ENCODE measurements around the gene CYP4F8.

CYP4F8 gene

DNA sequence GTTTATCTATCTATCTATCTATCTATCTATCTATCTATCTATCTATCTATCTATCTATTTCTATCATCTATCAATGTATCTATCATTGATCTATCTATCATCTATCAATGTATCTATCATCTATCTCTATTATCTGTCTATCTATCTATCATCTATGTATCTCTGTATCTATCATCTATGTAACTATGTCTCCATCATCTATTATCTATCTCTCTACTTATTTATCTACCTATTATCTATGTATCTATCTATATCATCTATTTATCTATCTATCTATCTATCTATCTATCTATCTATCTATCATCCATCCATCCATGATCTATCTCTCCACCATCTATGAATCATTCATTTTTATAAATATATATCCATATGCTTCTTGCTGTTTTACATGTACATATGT, 41.4 kb downstream of the CYP4F8 start:
- no peak for TF ChIP-seq TCF12 (IDR thresholded peaks at IDR 0.05; ENCODE audit: low read depth)
- TF ChIP-seq CREB1 (IDR thresholded peaks at IDR 0.05; ENCODE audit: low read depth) = no peak
- TF ChIP-seq, protein P1, sequence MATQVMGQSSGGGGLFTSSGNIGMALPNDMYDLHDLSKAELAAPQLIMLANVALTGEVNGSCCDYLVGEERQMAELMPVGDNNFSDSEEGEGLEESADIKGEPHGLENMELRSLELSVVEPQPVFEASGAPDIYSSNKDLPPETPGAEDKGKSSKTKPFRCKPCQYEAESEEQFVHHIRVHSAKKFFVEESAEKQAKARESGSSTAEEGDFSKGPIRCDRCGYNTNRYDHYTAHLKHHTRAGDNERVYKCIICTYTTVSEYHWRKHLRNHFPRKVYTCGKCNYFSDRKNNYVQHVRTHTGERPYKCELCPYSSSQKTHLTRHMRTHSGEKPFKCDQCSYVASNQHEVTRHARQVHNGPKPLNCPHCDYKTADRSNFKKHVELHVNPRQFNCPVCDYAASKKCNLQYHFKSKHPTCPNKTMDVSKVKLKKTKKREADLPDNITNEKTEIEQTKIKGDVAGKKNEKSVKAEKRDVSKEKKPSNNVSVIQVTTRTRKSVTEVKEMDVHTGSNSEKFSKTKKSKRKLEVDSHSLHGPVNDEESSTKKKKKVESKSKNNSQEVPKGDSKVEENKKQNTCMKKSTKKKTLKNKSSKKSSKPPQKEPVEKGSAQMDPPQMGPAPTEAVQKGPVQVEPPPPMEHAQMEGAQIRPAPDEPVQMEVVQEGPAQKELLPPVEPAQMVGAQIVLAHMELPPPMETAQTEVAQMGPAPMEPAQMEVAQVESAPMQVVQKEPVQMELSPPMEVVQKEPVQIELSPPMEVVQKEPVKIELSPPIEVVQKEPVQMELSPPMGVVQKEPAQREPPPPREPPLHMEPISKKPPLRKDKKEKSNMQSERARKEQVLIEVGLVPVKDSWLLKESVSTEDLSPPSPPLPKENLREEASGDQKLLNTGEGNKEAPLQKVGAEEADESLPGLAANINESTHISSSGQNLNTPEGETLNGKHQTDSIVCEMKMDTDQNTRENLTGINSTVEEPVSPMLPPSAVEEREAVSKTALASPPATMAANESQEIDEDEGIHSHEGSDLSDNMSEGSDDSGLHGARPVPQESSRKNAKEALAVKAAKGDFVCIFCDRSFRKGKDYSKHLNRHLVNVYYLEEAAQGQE (IDR thresholded peaks at IDR 0.05; ENCODE audit: low read depth) = no peak

DNA sequence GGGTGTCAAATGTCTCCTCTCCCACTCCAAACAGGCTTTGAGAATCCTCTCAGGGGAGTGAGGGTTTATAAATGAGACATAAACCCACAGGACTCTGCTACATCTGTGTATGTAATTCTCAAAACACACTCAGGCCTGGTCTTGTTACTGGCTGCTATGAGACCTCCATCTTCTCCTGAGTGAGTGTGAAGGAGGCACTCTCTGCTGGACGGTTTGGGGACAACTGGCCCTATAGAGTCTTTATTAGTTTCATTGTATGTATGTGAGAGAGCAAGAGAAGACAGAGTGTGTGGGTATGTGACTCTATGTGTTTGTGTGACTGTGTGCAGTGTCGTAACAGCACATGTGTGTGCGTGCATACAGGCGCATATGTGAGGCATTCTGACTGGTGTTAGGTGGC, 48.2 kb downstream of the CYP4F8 start:
- no peak for TF ChIP-seq FOXM1 (IDR thresholded peaks at IDR 0.05; ENCODE audit: borderline replicate concordance, low read depth)
- TF ChIP-seq CREB1 (IDR thresholded peaks at IDR 0.05; ENCODE audit: low read depth) = no peak
- TF ChIP-seq ZBTB7A (IDR thresholded peaks at IDR 0.05; ENCODE audit: low read depth) = no peak
- no peak for TF ChIP-seq CEBPB (IDR thresholded peaks at IDR 0.05)
- TF ChIP-seq EGR1 (IDR thresholded peaks at IDR 0.05) = no peak
- TF ChIP-seq TAF1 (IDR thresholded peaks at IDR 0.05; ENCODE audit: low read depth) = no peak
- TF ChIP-seq TEAD4 (IDR thresholded peaks at IDR 0.05) = no peak
- TF ChIP-seq EP300 (IDR thresholded peaks at IDR 0.05; ENCODE audit: borderline replicate concordance) = no peak
- TF ChIP-seq NFIC (IDR thresholded peaks at IDR 0.05) = no peak
- no peak for TF ChIP-seq RAD21 (IDR thresholded peaks at IDR 0.05; ENCODE audit: low read depth)
- no peak for TF ChIP-seq TCF12 (IDR thresholded peaks at IDR 0.05; ENCODE audit: low read depth)
- TF ChIP-seq, protein P2, sequence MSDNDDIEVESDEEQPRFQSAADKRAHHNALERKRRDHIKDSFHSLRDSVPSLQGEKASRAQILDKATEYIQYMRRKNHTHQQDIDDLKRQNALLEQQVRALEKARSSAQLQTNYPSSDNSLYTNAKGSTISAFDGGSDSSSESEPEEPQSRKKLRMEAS (IDR thresholded peaks at IDR 0.05) = no peak
- TF ChIP-seq, protein P1 (IDR thresholded peaks at IDR 0.05; ENCODE audit: low read depth) = no peak
- TF ChIP-seq, protein P3, sequence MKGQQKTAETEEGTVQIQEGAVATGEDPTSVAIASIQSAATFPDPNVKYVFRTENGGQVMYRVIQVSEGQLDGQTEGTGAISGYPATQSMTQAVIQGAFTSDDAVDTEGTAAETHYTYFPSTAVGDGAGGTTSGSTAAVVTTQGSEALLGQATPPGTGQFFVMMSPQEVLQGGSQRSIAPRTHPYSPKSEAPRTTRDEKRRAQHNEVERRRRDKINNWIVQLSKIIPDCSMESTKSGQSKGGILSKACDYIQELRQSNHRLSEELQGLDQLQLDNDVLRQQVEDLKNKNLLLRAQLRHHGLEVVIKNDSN (IDR thresholded peaks at IDR 0.05) = no peak
- TF ChIP-seq YY1 (IDR thresholded peaks at IDR 0.05; ENCODE audit: low read depth) = no peak

DNA sequence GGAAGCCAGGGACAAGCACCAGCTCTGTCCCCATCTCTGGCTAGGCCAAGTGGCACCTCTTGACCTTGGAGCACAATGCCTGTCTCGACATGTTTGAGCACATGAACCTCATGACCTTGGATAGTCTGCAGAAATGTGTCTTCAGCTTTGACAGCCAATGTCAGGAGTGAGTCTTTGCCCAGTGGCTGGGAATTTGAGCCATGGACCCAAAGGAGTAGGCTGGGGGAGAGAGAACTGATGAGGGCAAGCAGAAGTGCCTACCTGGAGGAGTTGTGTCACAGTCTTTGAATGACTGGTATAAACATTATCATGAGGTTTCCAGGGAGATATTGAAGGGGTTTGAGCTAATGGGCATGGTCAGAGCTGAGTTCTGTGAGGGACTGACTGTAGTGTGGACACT, 51.2 kb downstream of the CYP4F8 start:
- TF ChIP-seq TAF1 (IDR thresholded peaks at IDR 0.05; ENCODE audit: low read depth) = no peak

DNA sequence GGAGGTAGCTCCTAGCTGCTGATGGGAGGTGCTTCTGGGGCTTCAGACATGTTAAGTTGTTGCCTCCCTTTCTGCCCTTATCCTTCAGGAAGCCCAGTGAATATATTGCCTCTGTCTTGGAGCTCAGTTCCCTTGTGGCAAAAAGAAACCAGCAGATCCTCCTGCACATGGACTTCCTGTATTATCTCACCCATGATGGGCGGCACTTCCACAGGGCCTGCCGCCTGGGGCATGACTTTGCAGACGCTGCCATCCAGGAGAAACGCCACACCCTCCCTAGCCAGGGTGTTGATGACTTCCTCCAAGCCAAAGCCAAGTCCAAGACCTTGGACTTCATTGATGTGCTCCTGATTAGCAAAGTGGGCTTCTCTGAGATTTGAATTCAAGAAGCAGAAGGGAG, 51.9 kb downstream of the CYP4F8 start:
- TF ChIP-seq RAD21 (IDR thresholded peaks at IDR 0.05; ENCODE audit: low read depth) (no peak), TEAD4 (IDR thresholded peaks at IDR 0.05) (no peak), ZBTB7A (IDR thresholded peaks at IDR 0.05; ENCODE audit: low read depth) (no peak), CREB1 (IDR thresholded peaks at IDR 0.05; ENCODE audit: low read depth) (no peak), CEBPB (IDR thresholded peaks at IDR 0.05) (no peak)
- TF ChIP-seq, protein P2 (IDR thresholded peaks at IDR 0.05) = no peak
- TF ChIP-seq, protein P3 (IDR thresholded peaks at IDR 0.05) = no peak

DNA sequence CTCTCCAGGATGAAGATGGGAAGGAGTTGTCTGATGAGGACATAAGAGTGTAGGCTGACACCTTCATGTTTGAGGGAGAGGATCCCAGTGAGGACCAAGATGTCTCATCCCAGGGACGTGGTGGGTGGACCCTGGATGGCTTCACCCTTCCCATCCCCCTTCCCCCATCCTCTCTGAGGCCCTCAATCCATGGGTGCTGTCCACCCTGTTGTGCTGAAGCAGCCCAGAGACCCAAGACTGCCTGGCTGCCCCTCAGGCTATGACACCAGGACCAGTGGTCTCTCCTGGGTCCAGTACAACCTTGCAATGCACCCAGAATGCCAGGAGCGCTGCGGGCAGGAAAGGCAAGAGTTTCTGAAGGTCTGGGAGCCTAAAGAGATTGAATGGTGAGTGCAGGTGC, 54.4 kb downstream of the CYP4F8 start:
- TF ChIP-seq, protein P1 (IDR thresholded peaks at IDR 0.05; ENCODE audit: low read depth) = peak; percentile 62
- TF ChIP-seq TCF12 (IDR thresholded peaks at IDR 0.05; ENCODE audit: low read depth) = no peak

DNA sequence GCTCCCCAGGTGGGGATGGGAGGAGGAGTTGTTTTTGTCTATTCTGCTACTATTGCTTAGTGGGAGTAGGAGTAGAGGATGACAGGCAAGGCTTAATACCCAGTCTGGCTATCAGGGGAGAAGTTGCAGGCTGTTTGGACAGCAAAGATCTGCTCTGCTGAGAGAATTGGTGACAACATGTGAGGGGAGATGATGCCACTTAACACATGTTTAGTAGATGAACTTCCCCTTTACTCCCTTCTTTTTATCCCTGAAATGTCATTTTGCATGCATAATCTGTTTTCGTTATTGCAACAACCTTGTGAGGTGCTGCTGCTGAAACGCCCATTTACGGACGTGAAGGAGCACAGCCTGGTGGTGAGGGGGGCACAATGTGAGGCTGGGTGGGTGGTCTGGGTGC, 54.9 kb downstream of the CYP4F8 start:
- TF ChIP-seq CREB1 (IDR thresholded peaks at IDR 0.05; ENCODE audit: low read depth) (no peak), RAD21 (IDR thresholded peaks at IDR 0.05; ENCODE audit: low read depth) (no peak), EP300 (IDR thresholded peaks at IDR 0.05; ENCODE audit: borderline replicate concordance) (no peak), CEBPB (IDR thresholded peaks at IDR 0.05) (no peak), TCF12 (IDR thresholded peaks at IDR 0.05; ENCODE audit: low read depth) (no peak), YY1 (IDR thresholded peaks at IDR 0.05; ENCODE audit: low read depth) (no peak), NFIC (IDR thresholded peaks at IDR 0.05) (no peak), TAF1 (IDR thresholded peaks at IDR 0.05; ENCODE audit: low read depth) (no peak), FOXM1 (IDR thresholded peaks at IDR 0.05; ENCODE audit: borderline replicate concordance, low read depth) (no peak), EGR1 (IDR thresholded peaks at IDR 0.05) (no peak), TEAD4 (IDR thresholded peaks at IDR 0.05) (no peak)
- TF ChIP-seq, protein P3 (IDR thresholded peaks at IDR 0.05) = no peak
